ENCODE measurements around the gene ARFIP2.

GRCh38 chr11:6468712-6469495, 12.2 kb downstream of the ARFIP2 start:
- TF ChIP-seq POLR2AphosphoS5 (IDR thresholded peaks at IDR 0.05; ENCODE audit: low read depth, low read length) (no peak), POLR2A (IDR thresholded peaks at IDR 0.05; ENCODE audit: low read depth, low read length) (no peak), TAF1 (IDR thresholded peaks at IDR 0.05; ENCODE audit: borderline replicate concordance, low read depth, low read length) (no peak)

Measured in GM12892 (cell line).